ENCODE measurements around the gene CNGA3. TPM values are rescaled to one million over a fixed set of nuclear protein-coding genes. Genes with fewer than 3 reads are reported as not detected.

CNGA3 gene
- total and polyA plus RNA-seq, 2 experiments from 2014 or later: not detected

DNA sequence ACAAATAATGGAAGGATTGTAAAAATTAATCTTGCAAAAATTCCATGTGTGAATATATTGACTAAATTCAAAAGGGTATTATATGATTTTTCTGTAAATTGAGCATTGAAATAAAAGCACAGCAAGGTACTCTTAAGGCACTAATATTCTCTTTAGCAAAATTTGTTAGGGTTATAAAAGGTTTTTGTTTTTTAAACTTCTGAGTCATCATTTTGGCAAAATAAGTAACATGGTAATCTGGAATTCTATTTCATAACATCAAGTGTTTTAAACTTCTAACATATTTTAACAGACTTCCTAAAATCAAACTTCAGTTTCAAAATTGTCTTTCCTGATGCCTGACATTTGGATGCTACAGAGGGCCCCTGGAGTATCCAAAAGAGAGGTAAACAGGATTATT, 85.9 kb downstream of the CNGA3 start:
- no peak for TF ChIP-seq ZNF331 (CRISPR knock-in tag; IDR thresholded peaks at IDR 0.05; ENCODE audit: low read depth)
- TF ChIP-seq ZNF114 (CRISPR knock-in tag; IDR thresholded peaks at IDR 0.05): no peak
- TF ChIP-seq NANOG (IDR thresholded peaks at IDR 0.05; ENCODE audit: borderline replicate concordance): no peak
- TF ChIP-seq CREB1 (CRISPR knock-in tag; IDR thresholded peaks at IDR 0.05; ENCODE audit: low read depth): no peak
- no peak for TF ChIP-seq JUNB (IDR thresholded peaks at IDR 0.05; ENCODE audit: unreplicated experiment)
- TF ChIP-seq, protein P1, sequence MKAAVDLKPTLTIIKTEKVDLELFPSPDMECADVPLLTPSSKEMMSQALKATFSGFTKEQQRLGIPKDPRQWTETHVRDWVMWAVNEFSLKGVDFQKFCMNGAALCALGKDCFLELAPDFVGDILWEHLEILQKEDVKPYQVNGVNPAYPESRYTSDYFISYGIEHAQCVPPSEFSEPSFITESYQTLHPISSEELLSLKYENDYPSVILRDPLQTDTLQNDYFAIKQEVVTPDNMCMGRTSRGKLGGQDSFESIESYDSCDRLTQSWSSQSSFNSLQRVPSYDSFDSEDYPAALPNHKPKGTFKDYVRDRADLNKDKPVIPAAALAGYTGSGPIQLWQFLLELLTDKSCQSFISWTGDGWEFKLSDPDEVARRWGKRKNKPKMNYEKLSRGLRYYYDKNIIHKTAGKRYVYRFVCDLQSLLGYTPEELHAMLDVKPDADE (IDR thresholded peaks at IDR 0.05): no peak
- TF ChIP-seq STAT1 (IDR thresholded peaks at IDR 0.05; ENCODE audit: unreplicated experiment): no peak
- TF ChIP-seq EZH2phosphoT487 (IDR thresholded peaks at IDR 0.05; ENCODE audit: unreplicated experiment): no peak
- no peak for TF ChIP-seq POLR2AphosphoS5 (IDR thresholded peaks at IDR 0.05; ENCODE audit: low read depth)
- TF ChIP-seq, protein P2, sequence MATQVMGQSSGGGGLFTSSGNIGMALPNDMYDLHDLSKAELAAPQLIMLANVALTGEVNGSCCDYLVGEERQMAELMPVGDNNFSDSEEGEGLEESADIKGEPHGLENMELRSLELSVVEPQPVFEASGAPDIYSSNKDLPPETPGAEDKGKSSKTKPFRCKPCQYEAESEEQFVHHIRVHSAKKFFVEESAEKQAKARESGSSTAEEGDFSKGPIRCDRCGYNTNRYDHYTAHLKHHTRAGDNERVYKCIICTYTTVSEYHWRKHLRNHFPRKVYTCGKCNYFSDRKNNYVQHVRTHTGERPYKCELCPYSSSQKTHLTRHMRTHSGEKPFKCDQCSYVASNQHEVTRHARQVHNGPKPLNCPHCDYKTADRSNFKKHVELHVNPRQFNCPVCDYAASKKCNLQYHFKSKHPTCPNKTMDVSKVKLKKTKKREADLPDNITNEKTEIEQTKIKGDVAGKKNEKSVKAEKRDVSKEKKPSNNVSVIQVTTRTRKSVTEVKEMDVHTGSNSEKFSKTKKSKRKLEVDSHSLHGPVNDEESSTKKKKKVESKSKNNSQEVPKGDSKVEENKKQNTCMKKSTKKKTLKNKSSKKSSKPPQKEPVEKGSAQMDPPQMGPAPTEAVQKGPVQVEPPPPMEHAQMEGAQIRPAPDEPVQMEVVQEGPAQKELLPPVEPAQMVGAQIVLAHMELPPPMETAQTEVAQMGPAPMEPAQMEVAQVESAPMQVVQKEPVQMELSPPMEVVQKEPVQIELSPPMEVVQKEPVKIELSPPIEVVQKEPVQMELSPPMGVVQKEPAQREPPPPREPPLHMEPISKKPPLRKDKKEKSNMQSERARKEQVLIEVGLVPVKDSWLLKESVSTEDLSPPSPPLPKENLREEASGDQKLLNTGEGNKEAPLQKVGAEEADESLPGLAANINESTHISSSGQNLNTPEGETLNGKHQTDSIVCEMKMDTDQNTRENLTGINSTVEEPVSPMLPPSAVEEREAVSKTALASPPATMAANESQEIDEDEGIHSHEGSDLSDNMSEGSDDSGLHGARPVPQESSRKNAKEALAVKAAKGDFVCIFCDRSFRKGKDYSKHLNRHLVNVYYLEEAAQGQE (IDR thresholded peaks at IDR 0.05; ENCODE audit: unreplicated experiment): no peak
- TF ChIP-seq, protein P3, sequence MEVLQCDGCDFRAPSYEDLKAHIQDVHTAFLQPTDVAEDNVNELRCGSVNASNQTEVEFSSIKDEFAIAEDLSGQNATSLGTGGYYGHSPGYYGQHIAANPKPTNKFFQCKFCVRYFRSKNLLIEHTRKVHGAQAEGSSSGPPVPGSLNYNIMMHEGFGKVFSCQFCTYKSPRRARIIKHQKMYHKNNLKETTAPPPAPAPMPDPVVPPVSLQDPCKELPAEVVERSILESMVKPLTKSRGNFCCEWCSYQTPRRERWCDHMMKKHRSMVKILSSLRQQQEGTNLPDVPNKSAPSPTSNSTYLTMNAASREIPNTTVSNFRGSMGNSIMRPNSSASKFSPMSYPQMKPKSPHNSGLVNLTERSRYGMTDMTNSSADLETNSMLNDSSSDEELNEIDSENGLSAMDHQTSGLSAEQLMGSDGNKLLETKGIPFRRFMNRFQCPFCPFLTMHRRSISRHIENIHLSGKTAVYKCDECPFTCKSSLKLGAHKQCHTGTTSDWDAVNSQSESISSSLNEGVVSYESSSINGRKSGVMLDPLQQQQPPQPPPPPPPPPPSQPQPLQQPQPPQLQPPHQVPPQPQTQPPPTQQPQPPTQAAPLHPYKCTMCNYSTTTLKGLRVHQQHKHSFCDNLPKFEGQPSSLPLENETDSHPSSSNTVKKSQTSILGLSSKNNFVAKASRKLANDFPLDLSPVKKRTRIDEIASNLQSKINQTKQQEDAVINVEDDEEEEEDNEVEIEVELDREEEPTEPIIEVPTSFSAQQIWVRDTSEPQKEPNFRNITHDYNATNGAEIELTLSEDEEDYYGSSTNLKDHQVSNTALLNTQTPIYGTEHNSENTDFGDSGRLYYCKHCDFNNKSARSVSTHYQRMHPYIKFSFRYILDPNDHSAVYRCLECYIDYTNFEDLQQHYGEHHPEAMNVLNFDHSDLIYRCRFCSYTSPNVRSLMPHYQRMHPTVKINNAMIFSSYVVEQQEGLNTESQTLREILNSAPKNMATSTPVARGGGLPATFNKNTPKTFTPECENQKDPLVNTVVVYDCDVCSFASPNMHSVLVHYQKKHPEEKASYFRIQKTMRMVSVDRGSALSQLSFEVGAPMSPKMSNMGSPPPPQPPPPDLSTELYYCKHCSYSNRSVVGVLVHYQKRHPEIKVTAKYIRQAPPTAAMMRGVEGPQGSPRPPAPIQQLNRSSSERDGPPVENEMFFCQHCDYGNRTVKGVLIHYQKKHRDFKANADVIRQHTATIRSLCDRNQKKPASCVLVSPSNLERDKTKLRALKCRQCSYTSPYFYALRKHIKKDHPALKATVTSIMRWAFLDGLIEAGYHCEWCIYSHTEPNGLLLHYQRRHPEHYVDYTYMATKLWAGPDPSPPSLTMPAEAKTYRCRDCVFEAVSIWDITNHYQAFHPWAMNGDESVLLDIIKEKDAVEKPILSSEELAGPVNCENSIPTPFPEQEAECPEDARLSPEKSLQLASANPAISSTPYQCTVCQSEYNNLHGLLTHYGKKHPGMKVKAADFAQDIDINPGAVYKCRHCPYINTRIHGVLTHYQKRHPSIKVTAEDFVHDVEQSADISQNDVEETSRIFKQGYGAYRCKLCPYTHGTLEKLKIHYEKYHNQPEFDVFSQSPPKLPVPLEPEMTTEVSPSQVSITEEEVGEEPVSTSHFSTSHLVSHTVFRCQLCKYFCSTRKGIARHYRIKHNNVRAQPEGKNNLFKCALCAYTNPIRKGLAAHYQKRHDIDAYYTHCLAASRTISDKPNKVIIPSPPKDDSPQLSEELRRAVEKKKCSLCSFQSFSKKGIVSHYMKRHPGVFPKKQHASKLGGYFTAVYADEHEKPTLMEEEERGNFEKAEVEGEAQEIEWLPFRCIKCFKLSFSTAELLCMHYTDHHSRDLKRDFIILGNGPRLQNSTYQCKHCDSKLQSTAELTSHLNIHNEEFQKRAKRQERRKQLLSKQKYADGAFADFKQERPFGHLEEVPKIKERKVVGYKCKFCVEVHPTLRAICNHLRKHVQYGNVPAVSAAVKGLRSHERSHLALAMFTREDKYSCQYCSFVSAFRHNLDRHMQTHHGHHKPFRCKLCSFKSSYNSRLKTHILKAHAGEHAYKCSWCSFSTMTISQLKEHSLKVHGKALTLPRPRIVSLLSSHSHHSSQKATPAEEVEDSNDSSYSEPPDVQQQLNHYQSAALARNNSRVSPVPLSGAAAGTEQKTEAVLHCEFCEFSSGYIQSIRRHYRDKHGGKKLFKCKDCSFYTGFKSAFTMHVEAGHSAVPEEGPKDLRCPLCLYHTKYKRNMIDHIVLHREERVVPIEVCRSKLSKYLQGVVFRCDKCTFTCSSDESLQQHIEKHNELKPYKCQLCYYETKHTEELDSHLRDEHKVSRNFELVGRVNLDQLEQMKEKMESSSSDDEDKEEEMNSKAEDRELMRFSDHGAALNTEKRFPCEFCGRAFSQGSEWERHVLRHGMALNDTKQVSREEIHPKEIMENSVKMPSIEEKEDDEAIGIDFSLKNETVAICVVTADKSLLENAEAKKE (CRISPR knock-in tag; IDR thresholded peaks at IDR 0.05): no peak
- no peak for TF ChIP-seq EZH2 (IDR thresholded peaks at IDR 0.05; ENCODE audit: low read depth, unreplicated experiment)
- Histone ChIP-seq H3K36me3 (ENCODE audit: insufficient read depth) (peaks cover 5% of the 10 kb centered on the region; the same call in 1 of the 2 replicates), H3K27me3 (ENCODE audit: insufficient read depth) (no peaks in the 10 kb centered on the region), H2AFZ (no peak overlapping the region), H3K79me2 (replicated peaks; ENCODE audit: insufficient read depth) (no peaks in the 10 kb centered on the region), H3K9me2 (ENCODE audit: insufficient read depth) (no peaks in the 10 kb centered on the region), H4K20me1 (replicated peaks; ENCODE audit: insufficient read depth) (no peaks in the 10 kb centered on the region), H3K4me1 (ENCODE audit: insufficient read depth) (peaks cover 2% of the 10 kb centered on the region; the same call in 1 of the 2 replicates), H3K27ac (ENCODE audit: low read depth) (no peak overlapping the region), H3F3A (replicated peaks; ENCODE audit: low read depth) (no peaks in the 10 kb centered on the region; the same call in 1 of the 2 replicates), H3K4me3 (no peak overlapping the region), H3K4me2 (no peak overlapping the region)
- Mint-ChIP-seq H3K9me3 (peaks cover 73% of the 10 kb centered on the region), H3K27me3 (ENCODE audit: insufficient read depth, low read depth, poor library complexity) (peaks cover 10% of the 10 kb centered on the region), H3K36me3 (ENCODE audit: low read depth) (peaks cover 63% of the 10 kb centered on the region), H3K27ac (no peak overlapping the region), H3K4me1 (peaks cover 7% of the 10 kb centered on the region), H3K4me3 (no peak overlapping the region)
- DNase-seq (ENCODE audit: low spot score) (no peak), ATAC-seq (no peak)

Data from GM23338 (cell line).